NCI-H1105 (cell line): Measurements from ENCODE around the gene KIAA1671.

ENCODE experiments used
- DNase-seq: peaks from one replicate; lab custom pipeline; 2025; lab: John Stamatoyannopoulos, UW

The KIAA1671 gene

DNA sequence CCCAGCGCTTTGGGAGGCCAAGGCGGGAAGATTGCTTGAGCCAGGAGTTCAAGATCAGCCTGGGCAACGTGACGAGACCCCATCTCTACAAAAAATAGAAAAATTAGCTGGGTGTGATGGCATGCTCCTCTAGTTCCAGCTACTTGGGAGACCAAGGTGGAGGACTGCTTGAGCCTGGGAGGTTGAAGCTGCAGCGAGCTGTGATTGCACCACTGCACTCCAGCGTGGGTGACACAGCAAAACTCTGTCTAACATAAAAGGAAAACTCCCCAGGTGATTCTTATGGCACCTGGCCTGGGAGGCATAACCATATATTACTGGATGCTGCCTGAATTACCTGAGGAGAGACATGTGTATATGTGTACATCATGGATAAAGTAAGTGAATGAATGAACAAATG is 29.1 kb downstream of the KIAA1671 start:
- DNase-seq, result no peak

DNA sequence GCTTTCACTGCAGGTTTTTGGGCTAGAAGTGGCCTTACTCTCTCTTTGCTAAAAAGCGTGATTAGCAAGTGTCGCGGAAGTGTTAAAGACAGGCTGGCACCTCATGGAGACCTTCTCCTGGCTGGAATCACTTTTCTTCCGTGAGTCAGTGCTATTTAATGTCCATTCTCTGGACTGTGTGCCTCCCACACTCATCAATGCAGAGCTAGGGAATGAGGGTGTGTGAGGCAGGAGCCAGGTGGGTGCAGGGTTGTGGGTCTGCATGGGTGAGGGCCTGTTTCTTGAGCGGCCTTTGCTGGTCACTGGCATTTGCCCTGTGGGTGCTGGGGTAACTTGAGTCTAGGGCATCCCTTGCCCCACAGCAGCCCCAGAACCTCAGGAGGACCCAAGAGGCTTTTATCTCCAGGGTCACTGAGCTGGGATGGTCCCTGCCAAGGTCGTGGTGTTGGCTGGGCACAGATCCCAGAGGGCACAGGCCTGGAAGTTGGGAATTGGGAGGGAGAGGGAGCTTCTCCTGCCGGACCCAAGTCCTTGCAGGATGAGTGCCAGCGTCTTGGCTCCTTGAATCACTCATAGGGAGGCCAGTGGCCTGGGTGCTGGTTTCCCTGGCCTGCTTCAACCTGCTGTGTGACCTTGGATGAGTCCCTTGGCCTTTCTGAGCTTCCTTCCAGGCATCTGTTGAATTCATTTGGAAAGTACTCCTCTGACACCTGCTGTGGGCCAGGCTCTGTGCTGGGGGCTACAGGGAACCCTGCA is 30.0 kb downstream of the KIAA1671 start:
- DNase-seq, result no peak

DNA sequence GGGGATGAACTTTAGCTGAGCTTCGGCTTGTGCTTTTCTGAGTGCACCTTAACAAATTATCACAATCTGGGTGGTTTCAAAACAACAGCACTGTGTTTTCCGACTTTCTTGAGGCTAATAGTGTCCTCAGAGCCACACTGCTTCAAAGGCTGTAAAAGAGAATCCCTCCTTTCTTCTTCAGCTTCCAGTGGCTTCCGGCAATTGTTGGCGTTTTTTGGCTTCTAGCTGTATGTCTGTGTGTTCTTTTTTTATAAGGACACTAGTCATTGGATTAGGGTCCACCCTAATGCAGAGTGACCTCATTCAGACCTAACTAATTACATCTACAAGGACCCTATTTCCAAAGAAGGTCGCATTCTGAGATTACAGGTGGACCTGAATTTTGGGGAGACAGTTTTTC is 30.6 kb downstream of the KIAA1671 start:
- DNase-seq, result no peak

DNA sequence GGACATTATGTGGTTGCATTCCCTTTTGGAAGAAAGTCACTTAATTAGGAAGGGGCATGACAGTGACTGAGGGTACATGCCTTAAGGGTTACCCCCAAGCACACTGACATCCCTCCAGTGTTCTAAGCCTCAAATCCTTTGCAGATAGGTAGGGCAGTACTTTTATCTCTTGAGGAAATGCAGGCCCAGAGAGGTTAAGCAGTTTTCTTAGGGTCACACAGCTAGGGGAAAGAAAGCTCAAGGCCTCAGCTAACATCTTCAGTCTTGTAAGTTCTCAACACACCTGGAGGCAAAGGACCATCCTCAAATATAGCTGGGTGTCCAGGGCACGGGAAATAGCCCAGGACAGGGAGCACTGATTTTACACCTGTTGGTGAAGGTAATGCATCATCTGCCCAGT is 31.6 kb downstream of the KIAA1671 start:
- DNase-seq, result no peak

DNA sequence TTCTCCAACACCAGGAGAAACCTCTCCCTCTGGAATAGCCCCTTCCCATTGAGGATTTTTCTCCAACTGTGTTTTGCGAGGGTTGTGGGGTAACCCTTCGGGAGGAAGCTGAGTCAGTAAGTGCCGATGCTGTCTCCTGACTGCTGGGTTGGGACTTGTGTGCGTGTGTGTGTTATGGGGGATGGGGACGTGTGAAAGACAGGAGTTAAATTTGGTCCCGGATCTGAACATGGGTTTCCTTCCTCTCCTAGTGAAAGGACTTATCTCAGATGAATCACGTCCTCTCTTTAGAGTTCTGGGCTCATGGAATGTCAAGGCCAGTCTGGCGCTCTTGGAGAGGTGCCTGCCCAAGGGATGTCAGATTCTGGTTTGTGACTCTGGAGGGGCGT is 33.3 kb downstream of the KIAA1671 start:
- DNase-seq, result no peak

DNA sequence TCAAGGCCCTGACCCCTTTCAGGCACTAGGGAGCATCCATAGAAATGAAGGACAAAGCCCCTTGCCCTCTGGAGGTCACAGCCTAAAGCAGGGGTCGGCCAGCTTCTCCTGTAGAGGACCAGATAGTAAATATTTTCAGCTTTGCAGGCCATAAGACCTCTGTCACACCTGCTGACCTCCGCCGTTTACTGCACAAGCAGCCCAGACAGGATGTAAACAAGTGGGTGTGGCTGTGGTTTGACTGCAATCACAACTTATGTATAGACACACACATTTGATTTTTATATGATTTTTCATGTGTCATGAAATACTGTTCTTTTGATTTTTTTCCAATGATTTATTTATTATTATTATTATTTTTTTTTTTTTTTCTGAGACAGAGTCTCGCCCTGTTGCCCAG is 34.3 kb downstream of the KIAA1671 start:
- DNase-seq, result no peak

DNA sequence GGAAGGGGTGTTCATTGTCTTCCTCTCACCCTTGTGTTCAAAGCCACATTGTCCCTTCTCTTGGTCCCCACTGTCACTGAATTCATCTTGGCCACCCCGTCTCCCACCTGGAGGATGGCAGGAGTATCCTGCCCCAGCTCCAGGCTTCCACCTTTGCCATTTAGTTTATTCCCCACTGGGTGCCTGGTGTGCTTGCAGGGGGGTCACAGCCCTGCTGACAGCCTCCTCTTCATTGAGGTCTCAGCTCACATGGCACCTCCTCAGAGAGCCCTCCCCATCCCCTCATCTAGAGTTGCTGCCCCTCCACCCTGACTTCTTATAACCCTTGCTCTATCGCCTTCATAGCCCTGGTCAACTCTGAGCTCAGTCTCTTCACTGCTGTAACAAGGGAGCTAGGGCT is 36.6 kb downstream of the KIAA1671 start:
- no peak for DNase-seq

DNA sequence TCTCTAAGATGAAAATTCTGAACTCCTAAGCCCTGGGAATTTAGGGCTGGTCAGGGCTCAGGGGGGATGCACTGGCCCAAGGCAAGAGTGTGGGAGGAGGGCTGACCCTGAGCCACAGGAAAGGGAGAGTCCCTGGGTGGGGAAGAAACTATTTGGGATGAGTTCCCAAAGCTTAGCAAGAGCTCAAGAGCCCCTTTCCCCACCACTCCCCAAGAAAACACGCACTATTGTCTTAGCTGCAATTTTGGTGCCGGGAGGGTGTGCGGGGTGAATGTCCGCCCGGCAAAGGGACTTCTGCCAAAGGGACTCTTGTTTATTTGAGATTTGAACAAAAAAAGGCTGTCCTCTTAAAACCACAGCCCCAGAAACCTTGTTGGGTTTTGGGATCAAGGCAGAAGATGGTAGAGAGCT is 37.0 kb downstream of the KIAA1671 start:
- DNase-seq, result no peak

DNA sequence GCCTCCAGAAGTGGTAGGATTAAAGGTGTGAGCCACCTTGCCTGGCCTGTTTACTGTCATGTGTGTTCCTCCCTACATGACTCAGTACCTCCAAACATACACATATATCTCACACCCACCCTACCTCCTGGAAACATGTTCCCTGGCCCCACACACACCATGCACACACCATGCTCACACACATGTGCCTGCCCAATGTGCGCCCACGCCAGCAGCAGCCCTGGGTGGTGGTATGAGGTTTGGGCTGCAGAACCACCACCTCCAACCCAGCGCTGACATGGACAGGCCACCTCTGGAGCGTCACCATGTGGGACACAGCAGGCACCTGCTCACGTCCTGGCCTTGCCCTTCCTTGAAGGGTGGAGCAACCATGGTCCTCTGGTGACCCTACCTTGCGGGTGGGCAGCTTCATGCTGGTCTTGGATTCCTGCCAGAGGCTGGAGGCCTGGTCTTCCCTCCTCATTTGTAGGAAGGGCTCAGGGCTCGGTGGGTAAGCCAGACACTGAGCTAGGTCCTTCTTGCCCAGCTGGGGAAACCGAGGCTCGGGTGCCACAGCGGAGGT is 37.9 kb downstream of the KIAA1671 start:
- DNase-seq, result no peak

DNA sequence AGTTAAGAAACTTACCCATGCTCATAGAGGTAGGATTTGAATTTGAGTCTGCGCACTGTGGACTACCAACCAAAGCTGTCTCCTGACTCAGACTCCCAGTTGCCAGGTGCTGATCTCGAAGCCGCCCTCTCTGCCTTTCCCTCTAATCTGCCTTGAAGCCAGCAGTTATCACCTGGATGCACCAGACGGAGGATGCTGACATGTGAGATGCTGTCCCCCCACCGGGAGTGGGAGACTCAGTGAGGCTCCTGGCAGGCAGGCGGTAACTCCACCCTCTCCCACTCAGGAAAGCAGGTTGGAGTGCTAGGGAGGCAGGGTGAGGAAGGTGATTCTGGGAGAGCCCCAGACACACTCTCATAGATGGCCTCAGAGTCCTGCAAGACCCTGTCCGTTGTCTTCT is 40.4 kb downstream of the KIAA1671 start:
- DNase-seq, result no peak

DNA sequence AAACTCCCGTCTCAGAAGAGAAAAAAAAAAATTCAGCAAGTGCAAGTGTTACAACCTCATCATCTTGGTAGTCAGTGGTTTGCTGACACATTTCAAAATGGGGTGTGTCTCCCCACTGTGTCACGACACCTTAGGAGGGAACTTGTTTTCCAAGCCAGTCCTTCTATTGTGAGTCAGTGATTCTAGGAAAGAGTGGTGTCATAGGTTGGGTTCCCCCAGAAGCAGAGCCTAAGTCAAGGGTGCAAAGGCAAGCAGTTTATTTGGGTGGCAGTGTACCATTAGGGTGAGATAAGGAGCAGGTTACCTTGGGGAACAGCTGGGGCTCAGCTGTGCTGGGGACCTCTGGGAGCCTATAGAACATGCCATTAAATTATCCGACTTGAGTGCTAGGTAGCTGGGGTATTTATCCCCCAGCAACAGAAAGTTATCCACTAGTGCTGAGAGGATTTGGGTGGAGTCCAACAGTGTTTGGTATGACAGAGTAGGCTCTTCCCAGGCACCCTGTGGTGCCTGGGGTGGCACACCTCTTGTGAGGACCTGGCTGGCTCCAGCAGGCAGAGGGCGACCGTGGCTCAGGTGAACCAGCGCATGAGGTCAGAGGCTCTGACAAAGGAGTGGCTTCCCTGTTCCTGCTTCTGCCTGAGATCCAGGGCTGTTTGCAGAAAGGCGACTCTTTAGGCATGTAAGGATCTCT is 41.7 kb downstream of the KIAA1671 start:
- peak; percentile 17 for DNase-seq

DNA sequence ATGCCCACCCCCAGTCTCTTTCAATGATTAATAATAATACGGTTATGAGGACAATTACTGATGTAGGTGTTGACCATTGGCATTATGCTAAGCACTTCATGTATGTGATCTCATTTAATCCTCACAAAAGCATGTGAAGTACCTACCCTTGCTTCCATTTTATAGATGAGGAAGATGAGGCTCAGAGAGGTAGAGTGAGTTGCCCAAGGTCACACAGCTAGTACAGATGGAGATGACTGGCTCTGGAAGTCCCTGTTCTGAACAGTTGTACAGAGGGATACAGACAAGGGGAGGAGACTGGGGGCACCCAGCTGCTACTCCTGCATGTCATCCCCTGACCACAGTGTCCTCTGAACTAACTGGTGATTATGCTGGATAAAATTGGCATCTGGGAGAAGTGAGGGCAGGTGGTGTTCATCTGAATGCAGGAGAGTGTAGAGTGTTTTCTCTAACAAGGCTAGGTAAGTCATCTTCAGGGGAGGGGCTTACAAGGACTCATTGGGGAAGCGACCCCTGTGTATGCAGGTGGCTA is 43.2 kb downstream of the KIAA1671 start:
- no peak for DNase-seq

DNA sequence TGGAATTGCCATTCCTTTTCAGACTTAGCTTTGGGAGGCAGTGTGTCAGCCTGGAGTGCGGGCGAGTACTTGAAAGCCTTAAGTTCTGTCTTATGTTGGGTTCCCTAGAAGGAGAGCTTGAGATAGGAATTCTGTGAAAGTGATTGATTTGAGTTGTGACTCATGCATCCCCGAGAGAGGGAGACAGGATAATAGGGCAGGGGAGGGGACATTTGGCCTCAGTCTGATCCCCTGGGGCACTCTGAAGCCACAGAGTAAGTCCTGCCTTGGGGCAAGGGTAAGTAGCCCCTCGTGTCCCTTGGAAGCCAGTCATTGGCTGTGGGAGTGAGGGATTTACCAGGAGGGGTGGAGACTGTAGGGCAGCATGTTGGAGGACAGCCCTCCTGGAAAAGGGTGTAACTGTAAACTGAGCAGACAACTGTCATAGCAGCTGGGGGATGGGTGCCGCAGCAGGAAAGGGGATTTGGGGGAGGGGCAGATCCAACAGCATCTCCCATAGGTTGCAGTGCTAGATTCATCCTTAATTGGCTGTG is 44.0 kb downstream of the KIAA1671 start:
- DNase-seq, result no peak

DNA sequence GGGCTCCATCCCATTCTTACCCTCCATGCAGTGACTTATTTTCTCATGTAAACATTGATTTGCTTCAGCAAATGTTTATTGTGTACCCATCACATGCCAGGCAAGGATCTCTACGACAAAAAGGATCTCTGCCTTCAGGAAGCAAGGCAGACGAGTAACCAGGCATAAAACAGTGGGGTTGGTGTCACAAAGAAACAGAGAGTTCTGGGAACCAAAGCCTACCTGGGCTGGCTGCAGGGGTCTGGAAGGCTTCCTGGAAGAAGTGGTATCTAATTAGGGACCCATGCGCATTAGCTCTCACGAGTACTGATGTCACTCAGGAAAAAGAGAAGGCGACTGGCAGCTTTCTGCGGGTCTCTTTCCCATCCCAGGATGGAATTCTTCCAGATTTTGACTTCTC is 44.5 kb downstream of the KIAA1671 start:
- DNase-seq, result no peak

DNA sequence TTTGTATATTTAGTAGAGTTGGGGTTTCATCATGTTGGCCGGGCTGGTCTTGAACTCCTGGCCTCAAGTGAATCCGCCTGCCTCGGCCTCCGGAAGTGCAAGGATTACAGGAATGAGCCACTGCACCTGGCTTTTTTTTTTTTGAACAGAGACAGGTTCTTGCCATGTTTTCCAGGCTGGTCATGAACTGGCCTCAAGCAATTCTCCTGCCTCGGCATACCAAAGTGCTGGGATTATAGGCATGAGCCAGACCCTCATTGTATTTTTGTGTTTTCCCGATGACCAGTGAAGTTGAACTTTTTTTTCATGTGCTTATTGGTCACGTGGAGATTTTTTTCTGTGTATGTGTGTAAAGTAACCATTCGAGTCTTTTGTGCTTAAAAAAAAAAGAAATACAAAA is 48.2 kb downstream of the KIAA1671 start:
- no peak for DNase-seq

DNA sequence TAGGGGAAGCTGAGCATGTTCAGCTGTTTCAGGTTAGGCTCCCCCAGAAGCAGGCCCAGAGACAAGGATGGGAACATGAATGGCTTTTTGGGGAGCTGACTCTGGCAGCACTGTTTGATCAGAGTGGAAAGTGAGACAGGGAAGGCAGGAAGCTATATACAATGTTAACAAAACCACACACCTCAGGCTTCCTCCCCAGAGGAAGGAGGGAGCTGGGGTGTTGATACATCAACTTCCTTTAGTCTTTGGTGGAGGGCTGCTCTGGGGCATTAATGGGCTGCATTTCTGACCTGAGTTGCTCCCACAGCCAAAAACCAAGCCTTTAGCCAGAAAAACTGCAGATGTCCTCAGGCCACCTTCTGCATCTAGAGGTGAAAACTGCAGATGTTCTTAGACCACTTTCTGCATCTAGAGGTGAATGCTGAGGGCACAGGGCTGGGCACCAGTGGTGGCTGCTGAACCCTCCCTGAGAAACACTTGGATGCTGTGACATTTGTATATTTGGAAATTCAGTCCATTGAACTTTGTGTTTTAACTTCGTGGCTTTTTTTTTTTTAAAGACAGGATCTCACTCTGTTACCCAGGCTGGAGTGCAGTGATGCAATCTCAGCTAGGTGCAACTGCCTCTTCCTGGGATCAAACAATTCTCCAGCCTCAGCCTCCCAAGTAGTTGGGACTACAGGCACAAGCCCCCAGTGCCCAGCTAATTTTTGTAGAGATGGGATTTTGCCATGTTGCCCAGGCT is 49.9 kb downstream of the KIAA1671 start:
- DNase-seq, result no peak

DNA sequence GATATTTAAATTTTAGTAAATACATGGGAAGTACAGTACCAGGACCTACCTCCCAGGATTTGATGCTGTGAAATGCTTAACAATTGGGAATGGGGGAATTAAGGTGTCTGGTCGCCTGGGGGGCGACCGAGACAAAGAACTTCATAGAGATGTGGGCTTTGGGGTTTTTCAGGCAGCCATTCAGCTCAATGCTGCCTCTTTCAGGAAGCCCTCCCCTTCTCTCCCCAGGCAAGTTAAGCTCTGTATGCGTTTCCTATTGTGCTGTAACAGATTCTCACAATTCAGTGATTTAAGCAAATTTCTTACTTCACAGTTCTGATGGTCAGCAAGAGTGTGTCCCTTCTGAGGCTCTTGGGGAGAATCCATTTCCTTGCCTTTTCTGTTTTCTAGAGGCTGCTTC is 53.8 kb downstream of the KIAA1671 start:
- DNase-seq, result no peak

DNA sequence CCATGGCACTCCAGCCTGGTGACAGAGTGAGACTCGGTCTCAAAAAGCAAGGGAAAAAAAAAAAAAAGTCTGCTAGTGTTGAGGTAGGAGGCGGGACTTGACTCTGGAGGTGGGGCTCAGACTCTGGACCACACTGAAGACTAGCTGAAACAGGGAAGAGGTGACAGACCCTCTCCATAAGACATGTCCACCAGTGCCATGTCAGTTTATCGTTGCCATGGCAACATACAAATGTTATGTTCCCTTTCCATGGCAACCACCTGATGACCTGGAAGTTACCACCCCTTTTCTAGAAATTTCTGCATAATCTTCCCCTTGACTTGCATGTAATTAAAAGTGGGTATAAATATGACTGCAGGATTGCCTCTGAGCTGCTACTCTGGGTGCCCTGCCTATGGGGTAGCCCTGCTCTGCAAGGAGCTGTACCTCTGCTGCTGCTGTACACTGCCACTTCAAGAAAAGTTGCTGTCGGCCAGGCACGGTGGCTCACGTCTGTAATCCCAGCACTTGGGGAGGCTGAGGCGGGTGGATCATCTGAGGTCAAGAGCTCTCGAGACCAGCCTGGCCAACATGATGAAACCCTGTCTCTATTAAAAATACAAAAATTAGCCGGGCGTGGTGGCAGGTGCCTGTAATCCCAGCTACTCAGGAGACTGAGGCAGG is 55.1 kb downstream of the KIAA1671 start:
- DNase-seq, result no peak

DNA sequence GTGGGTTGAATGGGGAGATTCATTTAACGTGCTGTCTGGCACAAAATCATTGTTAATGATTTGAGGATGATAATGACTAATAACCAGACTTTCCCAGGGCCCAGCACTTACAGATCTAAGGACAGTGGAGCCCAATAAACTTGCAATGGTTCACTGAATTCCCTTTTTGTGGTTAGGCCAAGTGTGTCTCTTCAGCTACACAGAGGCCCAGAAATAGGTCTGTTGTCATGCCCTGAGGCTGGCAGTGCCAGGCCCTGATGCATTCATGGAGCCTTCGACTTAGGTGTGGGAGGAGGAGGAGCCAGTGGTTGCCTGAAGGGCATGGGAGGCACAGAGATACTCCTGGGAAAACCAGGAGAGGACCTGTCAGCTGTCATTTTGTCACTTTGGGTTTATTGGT is 56.1 kb downstream of the KIAA1671 start:
- no peak for DNase-seq

DNA sequence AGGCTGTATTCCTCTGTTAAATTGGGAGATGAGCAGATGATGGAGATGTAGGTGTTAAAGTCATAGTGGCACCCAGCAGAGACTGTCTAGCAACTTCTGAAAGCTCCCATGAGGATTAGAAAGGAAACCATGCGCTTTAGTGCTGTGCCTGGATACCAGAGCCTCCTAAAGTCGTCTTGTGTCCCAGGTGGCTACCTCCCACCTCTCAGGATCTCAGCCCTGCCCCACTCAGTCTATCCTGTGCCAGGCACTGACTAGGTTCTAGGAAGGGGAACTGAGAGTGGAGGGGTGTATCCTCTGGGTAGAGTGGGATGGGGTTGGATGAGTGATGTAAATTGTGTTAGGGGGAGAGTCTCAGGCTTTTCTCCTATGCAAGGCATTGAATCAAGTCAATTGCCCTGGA is 60.2 kb downstream of the KIAA1671 start:
- DNase-seq, result no peak

DNA sequence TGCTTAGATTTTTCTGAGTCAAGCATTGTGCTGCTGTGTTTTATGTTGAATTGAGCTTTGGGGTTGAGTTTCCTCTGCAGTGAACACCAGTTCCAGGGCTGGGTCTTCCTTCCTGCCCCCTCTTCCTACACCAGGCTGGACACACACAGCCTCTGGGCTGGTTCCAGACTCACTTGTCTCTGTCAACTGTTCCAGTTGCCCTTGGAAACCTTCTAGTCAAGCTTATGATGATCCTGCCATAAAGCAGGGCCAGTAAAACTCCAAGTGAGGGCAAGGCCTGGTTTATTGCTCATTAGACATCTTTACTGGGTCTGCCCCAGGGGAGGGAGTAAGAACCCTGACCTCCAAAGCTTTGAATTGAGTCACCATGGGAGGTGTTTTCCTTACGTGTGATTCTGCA is 61.1 kb downstream of the KIAA1671 start:
- DNase-seq, result no peak
